ENCODE measurements around the gene PTPN2.

DNA sequence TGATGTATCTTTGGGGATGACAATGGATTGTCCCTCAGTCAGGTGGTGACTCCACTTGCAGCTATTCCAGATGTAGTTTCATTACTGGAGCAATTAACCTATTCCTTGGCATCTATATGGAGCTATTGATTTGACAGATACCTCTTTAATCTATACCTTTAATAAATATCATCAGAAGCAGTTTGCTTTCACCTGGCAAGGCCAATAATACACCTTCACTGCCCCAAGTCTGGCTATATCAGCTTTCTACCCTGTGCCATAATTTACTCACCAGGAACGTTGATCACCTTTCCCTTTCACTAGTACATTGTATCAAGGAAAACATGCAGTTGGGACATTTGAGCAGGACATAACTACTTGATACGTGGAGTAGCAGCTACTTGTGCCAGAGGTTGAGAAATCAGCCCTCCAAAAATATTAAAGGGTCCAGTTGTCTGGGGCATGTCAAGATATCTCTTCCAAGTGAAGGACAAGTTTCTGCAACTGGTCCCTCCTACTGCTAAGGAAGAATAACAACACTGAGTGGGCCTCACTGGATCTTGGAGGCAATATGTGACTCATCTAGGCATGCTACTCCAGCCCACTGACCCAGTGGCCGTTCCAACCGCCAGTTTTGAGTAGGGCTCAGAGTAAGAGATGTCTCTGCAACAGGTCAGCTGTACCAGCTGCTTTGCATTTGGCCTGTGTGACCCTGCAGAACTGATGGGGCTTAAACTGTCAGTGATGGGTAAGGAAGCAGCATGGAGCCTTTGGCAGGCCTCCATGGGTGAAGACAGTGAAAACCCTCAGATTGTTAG lies 114.2 kb downstream of the PTPN2 start:
- TF ChIP-seq ZNF214 (tag by site-specific recombination; IDR thresholded peaks at IDR 0.05; ENCODE audit: borderline replicate concordance) (no peak), ZNF561 (tag by site-specific recombination; IDR thresholded peaks at IDR 0.05; ENCODE audit: borderline replicate concordance) (no peak), KLF9 (tag by site-specific recombination; IDR thresholded peaks at IDR 0.05; ENCODE audit: low read depth) (no peak), ZNF274 (IDR thresholded peaks at IDR 0.05; ENCODE audit: low read length) (no peak), ZNF274 (tag by site-specific recombination; IDR thresholded peaks at IDR 0.05; ENCODE audit: borderline replicate concordance) (no peak), ZNF24 (tag by site-specific recombination; IDR thresholded peaks at IDR 0.05) (no peak), ZFP41 (tag by site-specific recombination; IDR thresholded peaks at IDR 0.05; ENCODE audit: borderline replicate concordance) (no peak)
- TF ChIP-seq, protein P1, sequence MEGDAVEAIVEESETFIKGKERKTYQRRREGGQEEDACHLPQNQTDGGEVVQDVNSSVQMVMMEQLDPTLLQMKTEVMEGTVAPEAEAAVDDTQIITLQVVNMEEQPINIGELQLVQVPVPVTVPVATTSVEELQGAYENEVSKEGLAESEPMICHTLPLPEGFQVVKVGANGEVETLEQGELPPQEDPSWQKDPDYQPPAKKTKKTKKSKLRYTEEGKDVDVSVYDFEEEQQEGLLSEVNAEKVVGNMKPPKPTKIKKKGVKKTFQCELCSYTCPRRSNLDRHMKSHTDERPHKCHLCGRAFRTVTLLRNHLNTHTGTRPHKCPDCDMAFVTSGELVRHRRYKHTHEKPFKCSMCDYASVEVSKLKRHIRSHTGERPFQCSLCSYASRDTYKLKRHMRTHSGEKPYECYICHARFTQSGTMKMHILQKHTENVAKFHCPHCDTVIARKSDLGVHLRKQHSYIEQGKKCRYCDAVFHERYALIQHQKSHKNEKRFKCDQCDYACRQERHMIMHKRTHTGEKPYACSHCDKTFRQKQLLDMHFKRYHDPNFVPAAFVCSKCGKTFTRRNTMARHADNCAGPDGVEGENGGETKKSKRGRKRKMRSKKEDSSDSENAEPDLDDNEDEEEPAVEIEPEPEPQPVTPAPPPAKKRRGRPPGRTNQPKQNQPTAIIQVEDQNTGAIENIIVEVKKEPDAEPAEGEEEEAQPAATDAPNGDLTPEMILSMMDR (tag by site-specific recombination; IDR thresholded peaks at IDR 0.05): no peak
- TF ChIP-seq, protein P2, sequence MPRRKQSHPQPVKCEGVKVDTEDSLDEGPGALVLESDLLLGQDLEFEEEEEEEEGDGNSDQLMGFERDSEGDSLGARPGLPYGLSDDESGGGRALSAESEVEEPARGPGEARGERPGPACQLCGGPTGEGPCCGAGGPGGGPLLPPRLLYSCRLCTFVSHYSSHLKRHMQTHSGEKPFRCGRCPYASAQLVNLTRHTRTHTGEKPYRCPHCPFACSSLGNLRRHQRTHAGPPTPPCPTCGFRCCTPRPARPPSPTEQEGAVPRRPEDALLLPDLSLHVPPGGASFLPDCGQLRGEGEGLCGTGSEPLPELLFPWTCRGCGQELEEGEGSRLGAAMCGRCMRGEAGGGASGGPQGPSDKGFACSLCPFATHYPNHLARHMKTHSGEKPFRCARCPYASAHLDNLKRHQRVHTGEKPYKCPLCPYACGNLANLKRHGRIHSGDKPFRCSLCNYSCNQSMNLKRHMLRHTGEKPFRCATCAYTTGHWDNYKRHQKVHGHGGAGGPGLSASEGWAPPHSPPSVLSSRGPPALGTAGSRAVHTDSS (tag by site-specific recombination; IDR thresholded peaks at IDR 0.05): no peak
- TF ChIP-seq, protein P3, sequence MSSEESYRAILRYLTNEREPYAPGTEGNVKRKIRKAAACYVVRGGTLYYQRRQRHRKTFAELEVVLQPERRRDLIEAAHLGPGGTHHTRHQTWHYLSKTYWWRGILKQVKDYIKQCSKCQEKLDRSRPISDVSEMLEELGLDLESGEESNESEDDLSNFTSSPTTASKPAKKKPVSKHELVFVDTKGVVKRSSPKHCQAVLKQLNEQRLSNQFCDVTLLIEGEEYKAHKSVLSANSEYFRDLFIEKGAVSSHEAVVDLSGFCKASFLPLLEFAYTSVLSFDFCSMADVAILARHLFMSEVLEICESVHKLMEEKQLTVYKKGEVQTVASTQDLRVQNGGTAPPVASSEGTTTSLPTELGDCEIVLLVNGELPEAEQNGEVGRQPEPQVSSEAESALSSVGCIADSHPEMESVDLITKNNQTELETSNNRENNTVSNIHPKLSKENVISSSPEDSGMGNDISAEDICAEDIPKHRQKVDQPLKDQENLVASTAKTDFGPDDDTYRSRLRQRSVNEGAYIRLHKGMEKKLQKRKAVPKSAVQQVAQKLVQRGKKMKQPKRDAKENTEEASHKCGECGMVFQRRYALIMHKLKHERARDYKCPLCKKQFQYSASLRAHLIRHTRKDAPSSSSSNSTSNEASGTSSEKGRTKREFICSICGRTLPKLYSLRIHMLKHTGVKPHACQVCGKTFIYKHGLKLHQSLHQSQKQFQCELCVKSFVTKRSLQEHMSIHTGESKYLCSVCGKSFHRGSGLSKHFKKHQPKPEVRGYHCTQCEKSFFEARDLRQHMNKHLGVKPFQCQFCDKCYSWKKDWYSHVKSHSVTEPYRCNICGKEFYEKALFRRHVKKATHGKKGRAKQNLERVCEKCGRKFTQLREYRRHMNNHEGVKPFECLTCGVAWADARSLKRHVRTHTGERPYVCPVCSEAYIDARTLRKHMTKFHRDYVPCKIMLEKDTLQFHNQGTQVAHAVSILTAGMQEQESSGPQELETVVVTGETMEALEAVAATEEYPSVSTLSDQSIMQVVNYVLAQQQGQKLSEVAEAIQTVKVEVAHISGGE (tag by site-specific recombination; conservative IDR thresholded peaks at IDR 0.05; ENCODE audit: low read depth): no peak
- TF ChIP-seq, protein P4, sequence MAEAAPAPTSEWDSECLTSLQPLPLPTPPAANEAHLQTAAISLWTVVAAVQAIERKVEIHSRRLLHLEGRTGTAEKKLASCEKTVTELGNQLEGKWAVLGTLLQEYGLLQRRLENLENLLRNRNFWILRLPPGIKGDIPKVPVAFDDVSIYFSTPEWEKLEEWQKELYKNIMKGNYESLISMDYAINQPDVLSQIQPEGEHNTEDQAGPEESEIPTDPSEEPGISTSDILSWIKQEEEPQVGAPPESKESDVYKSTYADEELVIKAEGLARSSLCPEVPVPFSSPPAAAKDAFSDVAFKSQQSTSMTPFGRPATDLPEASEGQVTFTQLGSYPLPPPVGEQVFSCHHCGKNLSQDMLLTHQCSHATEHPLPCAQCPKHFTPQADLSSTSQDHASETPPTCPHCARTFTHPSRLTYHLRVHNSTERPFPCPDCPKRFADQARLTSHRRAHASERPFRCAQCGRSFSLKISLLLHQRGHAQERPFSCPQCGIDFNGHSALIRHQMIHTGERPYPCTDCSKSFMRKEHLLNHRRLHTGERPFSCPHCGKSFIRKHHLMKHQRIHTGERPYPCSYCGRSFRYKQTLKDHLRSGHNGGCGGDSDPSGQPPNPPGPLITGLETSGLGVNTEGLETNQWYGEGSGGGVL (tag by site-specific recombination; IDR thresholded peaks at IDR 0.05): no peak
